ENCODE data around the gene TCF12.

TCF12 gene

GRCh38 chr15:57339321-57339720 is 420.9 kb downstream of the TCF12 start:
- no peak for DNase-seq (ENCODE audit: low spot score)
